ENCODE measurements around the gene METTL13.

GRCh38 chr1:171780583-171781175, 781 bp upstream of the METTL13 start:
- TF ChIP-seq CTCF (IDR thresholded peaks at IDR 0.05) (no peak), POLR2A (IDR thresholded peaks at IDR 0.05) (no peak)
